Measurements from ENCODE around the gene SCTR. TPM values are rescaled to one million over a fixed set of nuclear protein-coding genes. Genes with fewer than 3 reads are reported as not detected.

The SCTR gene
- total and polyA plus RNA-seq, 2 of the 13 experiments (the other 11 are each of a cell fraction or from before 2014, with no cell fraction given), result not detected

- CTCF ChIA-PET (ENCODE audit: low intra/inter-chr PET ratio, low total read pairs), result no interaction called here
- no TSS peak for BruUV-seq (replicated peaks)
- intact Hi-C loops (cut with micrococcal nuclease; ENCODE audit: unreplicated experiment), result no loop called here
These were observed 75.7 kb downstream of the SCTR start for GRCh38 chr2:119448427-119449141.

More at GRCh38 chr2:119448427-119449141, 75.7 kb downstream of the SCTR start:
- WGBS (ENCODE audit: low lambda C conversion rate), result 52% methylated on average over 9 of the region's 9 CpGs
- Histone ChIP-seq H2AFZ (ENCODE audit: low read length) (no peak overlapping the region), H3K9ac (ENCODE audit: insufficient read depth, low read depth, low read length) (no peak overlapping the region), H3K4me1 (ENCODE audit: insufficient read depth, low read length) (peaks cover 9% of the 10 kb centered on the region; the same call in 1 of the 2 replicates), H4K20me1 (ENCODE audit: insufficient read depth, low read length) (peaks cover 9% of the 10 kb centered on the region; the same call in 1 of the 2 replicates), H3K27ac (ENCODE audit: extremely low read length, insufficient read depth, low read length) (no peak overlapping the region), H3K4me2 (ENCODE audit: low read depth, low read length) (no peak overlapping the region), H3K4me3 (replicated peaks in 1 of 3; ENCODE audit: insufficient read depth in 1 of 3, low read depth in 2 of 3, low read length in 3 of 3) (no peak overlapping the region), H3K27me3 (ENCODE audit: control insufficient read depth in 1 of 2, insufficient read depth in 2 of 2, low read length in 2 of 2) (peaks cover 7 to 42% of the 10 kb centered on the region in 2 experiments), H3K79me2 (ENCODE audit: insufficient read depth, low read length) (no peaks in the 10 kb centered on the region), H3K9me3 (ENCODE audit: low read length) (no peaks in the 10 kb centered on the region), H3K36me3 (replicated peaks in 1 of 2; ENCODE audit: control insufficient read depth in 1 of 2, insufficient read depth in 2 of 2, low read length in 2 of 2) (no peaks in the 10 kb centered on the region)
- ATAC-seq (peak; percentile 61), FAIRE-seq (no peak), DNase-seq (ENCODE audit: low spot score) (no peak)
- in situ Hi-C loops (cut with HindIII; ENCODE audit: extremely low pct_ligation_motif_present, low pct_unique_long_range_greater_than_20kb), result no loop called here
- no peak for TF ChIP-seq ISX (CRISPR knock-in tag; conservative IDR thresholded peaks at IDR 0.05)
- peak in 1 of 2 experiments; percentile 33; a peak in 1 of 4 replicates for TF ChIP-seq POLR2A (IDR thresholded peaks at IDR 0.05; ENCODE audit: insufficient read depth in 1 of 2, low read depth in 2 of 2, low read length in 2 of 2)
- no peak for TF ChIP-seq CEBPG (CRISPR knock-in tag; IDR thresholded peaks at IDR 0.05)
- no peak for TF ChIP-seq JARID2 (CRISPR knock-in tag; IDR thresholded peaks at IDR 0.05; ENCODE audit: insufficient replicate concordance)
- TF ChIP-seq MED1 (CRISPR knock-in tag; IDR thresholded peaks at IDR 0.05), result 0 out of 2 replicates have a peak, but pooled peaks have one; percentile 22
- TF ChIP-seq, protein P1, sequence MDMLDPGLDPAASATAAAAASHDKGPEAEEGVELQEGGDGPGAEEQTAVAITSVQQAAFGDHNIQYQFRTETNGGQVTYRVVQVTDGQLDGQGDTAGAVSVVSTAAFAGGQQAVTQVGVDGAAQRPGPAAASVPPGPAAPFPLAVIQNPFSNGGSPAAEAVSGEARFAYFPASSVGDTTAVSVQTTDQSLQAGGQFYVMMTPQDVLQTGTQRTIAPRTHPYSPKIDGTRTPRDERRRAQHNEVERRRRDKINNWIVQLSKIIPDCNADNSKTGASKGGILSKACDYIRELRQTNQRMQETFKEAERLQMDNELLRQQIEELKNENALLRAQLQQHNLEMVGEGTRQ (IDR thresholded peaks at IDR 0.05; ENCODE audit: low read depth, low read length), result no peak
- TF ChIP-seq, protein P1 (CRISPR knock-in tag; IDR thresholded peaks at IDR 0.05; ENCODE audit: borderline replicate concordance), result no peak
- peak; percentile 98 for TF ChIP-seq ZKSCAN8 (CRISPR knock-in tag; IDR thresholded peaks at IDR 0.05; ENCODE audit: borderline replicate concordance)
- no peak for TF ChIP-seq PPARG (CRISPR knock-in tag; conservative IDR thresholded peaks at IDR 0.05)
- TF ChIP-seq TP53 (CRISPR knock-in tag; conservative IDR thresholded peaks at IDR 0.05), result no peak
- no peak for TF ChIP-seq ELF3 (CRISPR knock-in tag; IDR thresholded peaks at IDR 0.05)
- TF ChIP-seq KDM3A (CRISPR knock-in tag; IDR thresholded peaks at IDR 0.05; ENCODE audit: low read depth), result no peak
- no peak for TF ChIP-seq ZNF770 (CRISPR knock-in tag; IDR thresholded peaks at IDR 0.05)
- TF ChIP-seq HNF4A (CRISPR knock-in tag; IDR thresholded peaks at IDR 0.05), result 0 out of 2 replicates have a peak, but pooled peaks have one; percentile 7
- POLR2A ChIA-PET, result interaction anchor here (1.7 kb wide), 1 partner anchor 8 kb away, joined by 4 read pairs; no protein-coding TSS in a partner anchor
